WTC11 (cell line): ENCODE data around the gene OTOA. TPM values are rescaled to one million over a fixed set of nuclear protein-coding genes. Genes with fewer than 3 reads are reported as not detected.

Source experiments
- ATAC-seq: fragments of 200-7000 bp; cut with Tn5 transposase; 2 replicates; pipeline ENCODE4 v1.10.0; 2021; ENCODE audit warnings: mild to moderate bottlenecking, moderate library complexity
- CTCF ChIA-PET: fragments of 300-600 bp; sonication (Branson Sonifier 250); formaldehyde crosslinking; loops from one replicate; lab custom pipeline; 2021; ENCODE audit warnings: antibody characterized with exemption; lab: Charles Lee
- POLR2A ChIA-PET: fragments of 350-600 bp; sonication (Branson Sonifier 250); formaldehyde crosslinking; loops from one replicate; lab custom pipeline; 2021; ENCODE audit warnings: antibody characterized with exemption; lab: Charles Lee
- DNase-seq: peaks from one replicate; pipeline ENCODE4 v3.0.0; 2021; ENCODE audit warnings: low spot score
- H3K27ac Mint-ChIP-seq: 2 replicates; pipeline ENCODE4 v1.8.0; 2021; ENCODE audit warnings: mixed read lengths
- H3K27me3 Mint-ChIP-seq: 2 replicates; pipeline ENCODE4 v1.8.0; 2021; ENCODE audit warnings: low read depth, mild to moderate bottlenecking, moderate library complexity, mixed read lengths
- H3K36me3 Mint-ChIP-seq: 2 replicates; pipeline ENCODE4 v1.8.0; 2021; ENCODE audit warnings: mixed read lengths
- H3K4me1 Mint-ChIP-seq: 2 replicates; pipeline ENCODE4 v1.8.0; 2022; ENCODE audit warnings: mixed read lengths
- H3K4me3 Mint-ChIP-seq: 2 replicates; pipeline ENCODE4 v1.8.0; 2021; ENCODE audit warnings: mild to moderate bottlenecking, moderate library complexity, mixed read lengths
- H3K9me3 Mint-ChIP-seq: 2 replicates; pipeline ENCODE4 v1.8.0; 2021; ENCODE audit warnings: mixed read lengths
- CREM ChIP-seq: sonication (generic); formaldehyde crosslinking; IDR thresholded peaks from 2 replicates; pipeline ENCODE4 v1.8.1; 2022; ENCODE audit warnings: mild to moderate bottlenecking, missing genetic modification reagents, moderate library complexity
- ETV6 ChIP-seq: sonication (generic); formaldehyde crosslinking; IDR thresholded peaks from 2 replicates; pipeline ENCODE4 v1.8.1; 2022; ENCODE audit warnings: mild to moderate bottlenecking, missing genetic modification reagents
- GRHL2 ChIP-seq: fragments of 250-450 bp; sonication (Bioruptor Pico); IDR thresholded peaks from 2 replicates; pipeline ENCODE4 v1.8.0; 2022; ENCODE audit warnings: mild to moderate bottlenecking, moderate library complexity; ENCODE audit not compliant: insufficient replicate concordance, severe bottlenecking
- JUN ChIP-seq: sonication (generic); formaldehyde crosslinking; IDR thresholded peaks from 2 replicates; pipeline ENCODE4 v1.8.0; 2023; ENCODE audit warnings: mild to moderate bottlenecking, missing genetic modification reagents
- KAT7 ChIP-seq: sonication (generic); formaldehyde crosslinking; IDR thresholded peaks from 2 replicates; pipeline ENCODE4 v1.8.1; 2023; ENCODE audit warnings: missing genetic modification reagents, mild to moderate bottlenecking, borderline replicate concordance
- NFYB ChIP-seq: sonication (generic); formaldehyde crosslinking; conservative IDR thresholded peaks from 2 replicates; pipeline ENCODE4 v1.8.0; 2022; ENCODE audit warnings: low read depth, missing genetic modification reagents
- NR2C2 ChIP-seq: sonication (generic); formaldehyde crosslinking; IDR thresholded peaks from 2 replicates; pipeline ENCODE4 v1.8.0; 2022; ENCODE audit warnings: mild to moderate bottlenecking, missing genetic modification reagents
- ZBTB21 ChIP-seq: sonication (generic); formaldehyde crosslinking; IDR thresholded peaks from 2 replicates; pipeline ENCODE4 v1.8.1; 2023; ENCODE audit warnings: mild to moderate bottlenecking, missing genetic modification reagents, borderline replicate concordance
- total RNA-seq: library from RNA; stranded (reverse); gene quantifications from 3 replicates; pipeline ENCODE4 v1.2.3, GENCODE V29; 2021
- TF ChIP-seq, protein P1 (sequence below): fragments of 250-450 bp; sonication (Bioruptor Pico); IDR thresholded peaks from 2 replicates; pipeline ENCODE4 v1.9.0; 2021; ENCODE audit warnings: mild to moderate bottlenecking
- TF ChIP-seq, protein P2 (sequence below): fragments of 250-450 bp; sonication (Bioruptor Pico); conservative IDR thresholded peaks from 2 replicates; pipeline ENCODE4 v1.9.0; 2021; ENCODE audit warnings: mild to moderate bottlenecking
- TF ChIP-seq, protein P3 (sequence below): fragments of 200-600 bp; IDR thresholded peaks from 2 replicates; pipeline ENCODE4 v1.8.0; 2022; ENCODE audit warnings: antibody characterized with exemption
- TF ChIP-seq, protein P4 (sequence below): sonication (generic); formaldehyde crosslinking; IDR thresholded peaks from 2 replicates; pipeline ENCODE4 v1.8.1; 2023; ENCODE audit warnings: mild to moderate bottlenecking, missing genetic modification reagents, borderline replicate concordance

OTOA gene
- total RNA-seq, 1 experiment from 2014 or later: 0.11 TPM

DNA sequence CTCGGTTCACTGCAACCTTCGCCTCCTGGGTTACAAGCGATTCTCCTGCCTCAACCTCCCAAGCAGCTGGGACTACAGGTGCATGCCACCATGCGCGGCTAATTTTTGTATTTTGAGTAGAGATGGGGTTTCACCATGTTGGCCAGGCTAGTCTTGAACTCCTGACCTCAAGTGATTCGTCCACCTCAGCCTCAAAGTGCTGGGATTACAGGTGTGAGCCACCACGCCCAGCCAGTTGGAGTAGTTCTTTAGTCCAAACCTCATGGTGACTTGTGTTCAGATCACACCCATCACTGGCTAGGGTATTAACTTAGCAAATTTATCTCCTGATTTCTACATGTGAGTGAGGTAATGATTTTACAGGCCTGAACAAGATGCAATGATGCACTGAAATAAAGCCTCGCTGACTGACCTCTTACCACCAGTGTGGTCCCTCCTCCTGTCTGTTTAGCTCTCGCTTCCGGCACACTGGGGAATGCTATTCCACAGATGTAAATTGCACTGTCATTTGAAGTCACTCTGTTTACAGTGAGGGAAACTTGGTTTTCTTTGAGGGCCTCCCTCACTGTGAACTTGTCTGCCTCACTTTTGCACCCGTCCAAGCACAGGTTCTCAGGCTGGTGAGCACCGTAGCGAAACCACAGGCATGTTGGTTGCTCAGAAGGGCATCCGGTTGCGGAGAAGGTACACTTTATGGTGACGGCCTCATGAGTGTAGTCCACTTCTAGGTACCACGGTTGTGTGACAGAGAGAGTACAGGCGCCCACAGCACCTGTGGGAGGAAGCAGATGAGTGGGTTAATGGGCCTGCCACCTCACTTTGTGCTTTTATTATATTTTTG is 16.8 kb upstream of the OTOA start (continued):
- TF ChIP-seq, protein P1, sequence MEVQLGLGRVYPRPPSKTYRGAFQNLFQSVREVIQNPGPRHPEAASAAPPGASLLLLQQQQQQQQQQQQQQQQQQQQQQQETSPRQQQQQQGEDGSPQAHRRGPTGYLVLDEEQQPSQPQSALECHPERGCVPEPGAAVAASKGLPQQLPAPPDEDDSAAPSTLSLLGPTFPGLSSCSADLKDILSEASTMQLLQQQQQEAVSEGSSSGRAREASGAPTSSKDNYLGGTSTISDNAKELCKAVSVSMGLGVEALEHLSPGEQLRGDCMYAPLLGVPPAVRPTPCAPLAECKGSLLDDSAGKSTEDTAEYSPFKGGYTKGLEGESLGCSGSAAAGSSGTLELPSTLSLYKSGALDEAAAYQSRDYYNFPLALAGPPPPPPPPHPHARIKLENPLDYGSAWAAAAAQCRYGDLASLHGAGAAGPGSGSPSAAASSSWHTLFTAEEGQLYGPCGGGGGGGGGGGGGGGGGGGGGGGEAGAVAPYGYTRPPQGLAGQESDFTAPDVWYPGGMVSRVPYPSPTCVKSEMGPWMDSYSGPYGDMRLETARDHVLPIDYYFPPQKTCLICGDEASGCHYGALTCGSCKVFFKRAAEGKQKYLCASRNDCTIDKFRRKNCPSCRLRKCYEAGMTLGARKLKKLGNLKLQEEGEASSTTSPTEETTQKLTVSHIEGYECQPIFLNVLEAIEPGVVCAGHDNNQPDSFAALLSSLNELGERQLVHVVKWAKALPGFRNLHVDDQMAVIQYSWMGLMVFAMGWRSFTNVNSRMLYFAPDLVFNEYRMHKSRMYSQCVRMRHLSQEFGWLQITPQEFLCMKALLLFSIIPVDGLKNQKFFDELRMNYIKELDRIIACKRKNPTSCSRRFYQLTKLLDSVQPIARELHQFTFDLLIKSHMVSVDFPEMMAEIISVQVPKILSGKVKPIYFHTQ (CRISPR knock-in tag): no peak
- TF ChIP-seq ETV6 (CRISPR knock-in tag): no peak
- TF ChIP-seq, protein P2, sequence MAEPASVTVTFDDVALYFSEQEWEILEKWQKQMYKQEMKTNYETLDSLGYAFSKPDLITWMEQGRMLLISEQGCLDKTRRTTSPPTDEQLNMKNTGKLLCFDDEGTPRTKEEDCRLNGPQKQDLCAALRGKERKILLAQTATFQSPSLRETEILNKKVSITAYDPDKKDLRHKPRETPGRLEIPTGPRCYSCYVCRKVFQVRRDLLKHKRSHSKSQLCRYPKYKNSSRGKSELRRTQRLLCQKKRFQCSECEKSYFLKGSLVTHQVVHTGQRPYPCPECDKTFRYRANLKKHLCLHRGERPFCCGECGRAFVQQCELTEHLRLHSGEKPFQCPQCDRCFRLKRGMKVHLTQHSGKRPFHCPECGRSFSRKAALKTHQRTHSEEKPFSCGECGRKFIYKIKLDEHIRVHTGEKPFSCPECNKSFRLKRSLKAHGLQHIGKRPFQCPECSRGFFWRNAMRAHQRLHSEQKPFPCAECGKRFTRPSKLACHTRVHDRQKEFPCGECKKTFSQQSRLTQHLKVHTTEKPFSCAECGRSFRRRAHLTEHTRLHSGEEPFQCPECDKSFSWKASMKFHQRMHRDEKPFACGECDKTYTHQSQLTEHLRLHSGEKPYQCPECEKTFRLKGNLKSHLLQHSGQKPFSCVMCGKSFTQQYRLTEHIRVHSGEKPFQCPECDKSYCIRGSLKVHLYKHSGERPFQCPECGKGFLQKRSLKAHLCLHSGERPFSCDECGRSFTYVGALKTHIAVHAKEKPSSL (CRISPR knock-in tag): no peak

DNA sequence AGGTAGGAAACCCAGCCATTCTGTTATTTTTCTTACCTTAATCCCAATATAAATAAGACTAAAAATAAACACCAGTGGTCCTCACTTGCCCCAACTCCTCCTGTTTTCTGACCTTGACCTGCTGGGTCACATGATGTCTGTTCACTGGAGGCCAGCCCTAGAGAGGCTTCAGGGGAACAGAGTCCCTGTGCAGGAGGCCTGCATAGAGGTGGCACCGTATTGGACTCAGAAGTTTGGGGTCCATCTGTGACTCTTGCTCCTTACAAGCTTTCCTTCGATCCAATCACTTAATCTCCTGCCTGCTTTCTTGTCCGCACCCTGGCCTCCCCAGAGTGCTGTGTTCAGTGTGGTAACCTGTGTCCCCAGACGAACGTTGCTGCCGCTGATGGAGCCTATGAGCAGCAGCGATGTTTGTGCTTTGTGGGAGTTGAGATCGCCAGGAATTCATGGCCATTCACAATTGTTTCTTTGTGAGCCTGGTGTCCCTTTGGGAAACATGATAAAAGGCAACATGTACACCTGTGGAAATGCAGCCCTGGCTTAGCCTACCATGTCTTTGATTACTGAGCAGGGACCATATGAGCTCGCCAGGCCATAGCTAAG is 16.1 kb upstream of the OTOA start:
- Mint-ChIP-seq H3K4me1 (0 out of 2 replicates have a peak, but pooled peaks cover 3% of the 10 kb centered on the region), H3K36me3 (no peaks in the 10 kb centered on the region), H3K27me3 (no peaks in the 10 kb centered on the region), H3K27ac (no peak overlapping the region; the same call in 1 of the 2 replicates), H3K9me3 (no peaks in the 10 kb centered on the region), H3K4me3 (no peak overlapping the region)
- TF ChIP-seq, protein P3, sequence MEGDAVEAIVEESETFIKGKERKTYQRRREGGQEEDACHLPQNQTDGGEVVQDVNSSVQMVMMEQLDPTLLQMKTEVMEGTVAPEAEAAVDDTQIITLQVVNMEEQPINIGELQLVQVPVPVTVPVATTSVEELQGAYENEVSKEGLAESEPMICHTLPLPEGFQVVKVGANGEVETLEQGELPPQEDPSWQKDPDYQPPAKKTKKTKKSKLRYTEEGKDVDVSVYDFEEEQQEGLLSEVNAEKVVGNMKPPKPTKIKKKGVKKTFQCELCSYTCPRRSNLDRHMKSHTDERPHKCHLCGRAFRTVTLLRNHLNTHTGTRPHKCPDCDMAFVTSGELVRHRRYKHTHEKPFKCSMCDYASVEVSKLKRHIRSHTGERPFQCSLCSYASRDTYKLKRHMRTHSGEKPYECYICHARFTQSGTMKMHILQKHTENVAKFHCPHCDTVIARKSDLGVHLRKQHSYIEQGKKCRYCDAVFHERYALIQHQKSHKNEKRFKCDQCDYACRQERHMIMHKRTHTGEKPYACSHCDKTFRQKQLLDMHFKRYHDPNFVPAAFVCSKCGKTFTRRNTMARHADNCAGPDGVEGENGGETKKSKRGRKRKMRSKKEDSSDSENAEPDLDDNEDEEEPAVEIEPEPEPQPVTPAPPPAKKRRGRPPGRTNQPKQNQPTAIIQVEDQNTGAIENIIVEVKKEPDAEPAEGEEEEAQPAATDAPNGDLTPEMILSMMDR: no peak
- TF ChIP-seq CREM (CRISPR knock-in tag) (no peak), NR2C2 (CRISPR knock-in tag) (no peak), ZBTB21 (CRISPR knock-in tag) (no peak), KAT7 (CRISPR knock-in tag) (no peak), JUN (no peak), GRHL2 (CRISPR knock-in tag) (no peak), NFYB (CRISPR knock-in tag) (no peak)
- TF ChIP-seq, protein P4, sequence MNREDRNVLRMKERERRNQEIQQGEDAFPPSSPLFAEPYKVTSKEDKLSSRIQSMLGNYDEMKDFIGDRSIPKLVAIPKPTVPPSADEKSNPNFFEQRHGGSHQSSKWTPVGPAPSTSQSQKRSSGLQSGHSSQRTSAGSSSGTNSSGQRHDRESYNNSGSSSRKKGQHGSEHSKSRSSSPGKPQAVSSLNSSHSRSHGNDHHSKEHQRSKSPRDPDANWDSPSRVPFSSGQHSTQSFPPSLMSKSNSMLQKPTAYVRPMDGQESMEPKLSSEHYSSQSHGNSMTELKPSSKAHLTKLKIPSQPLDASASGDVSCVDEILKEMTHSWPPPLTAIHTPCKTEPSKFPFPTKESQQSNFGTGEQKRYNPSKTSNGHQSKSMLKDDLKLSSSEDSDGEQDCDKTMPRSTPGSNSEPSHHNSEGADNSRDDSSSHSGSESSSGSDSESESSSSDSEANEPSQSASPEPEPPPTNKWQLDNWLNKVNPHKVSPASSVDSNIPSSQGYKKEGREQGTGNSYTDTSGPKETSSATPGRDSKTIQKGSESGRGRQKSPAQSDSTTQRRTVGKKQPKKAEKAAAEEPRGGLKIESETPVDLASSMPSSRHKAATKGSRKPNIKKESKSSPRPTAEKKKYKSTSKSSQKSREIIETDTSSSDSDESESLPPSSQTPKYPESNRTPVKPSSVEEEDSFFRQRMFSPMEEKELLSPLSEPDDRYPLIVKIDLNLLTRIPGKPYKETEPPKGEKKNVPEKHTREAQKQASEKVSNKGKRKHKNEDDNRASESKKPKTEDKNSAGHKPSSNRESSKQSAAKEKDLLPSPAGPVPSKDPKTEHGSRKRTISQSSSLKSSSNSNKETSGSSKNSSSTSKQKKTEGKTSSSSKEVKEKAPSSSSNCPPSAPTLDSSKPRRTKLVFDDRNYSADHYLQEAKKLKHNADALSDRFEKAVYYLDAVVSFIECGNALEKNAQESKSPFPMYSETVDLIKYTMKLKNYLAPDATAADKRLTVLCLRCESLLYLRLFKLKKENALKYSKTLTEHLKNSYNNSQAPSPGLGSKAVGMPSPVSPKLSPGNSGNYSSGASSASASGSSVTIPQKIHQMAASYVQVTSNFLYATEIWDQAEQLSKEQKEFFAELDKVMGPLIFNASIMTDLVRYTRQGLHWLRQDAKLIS (CRISPR knock-in tag): no peak
- ChIA-PET CTCF (interaction anchor here (1.3 kb wide), 1 partner anchor 10 kb away, joined by 3 read pairs; no protein-coding TSS in a partner anchor), POLR2A (no interaction called here)
- no peak for ATAC-seq
- no peak for DNase-seq
